Testis (tissue), 2 donors: ENCODE results near the gene BOLA3.

Source experiments
- POLR2A ChIP-seq: fragments of 450-650 bp; IDR thresholded peaks from one replicate; pipeline ENCODE4 v1.6.1; 2017; ENCODE audit warnings: antibody characterized with exemption, mild to moderate bottlenecking, moderate library complexity
- TF ChIP-seq, protein P1 (sequence below), 3 experiments: fragments of 450-650 bp in 2 of 3; fragments of 200-600 bp in 1 of 3; sonication (generic) in 1 of 3; IDR thresholded peaks; one replicate each; pipeline ENCODE4 v1.5.1; 2016 to 2019; ENCODE audit warnings: antibody characterized with exemption in 3 of 3, mild to moderate bottlenecking in 2 of 3, moderate library complexity in 1 of 3

DNA sequence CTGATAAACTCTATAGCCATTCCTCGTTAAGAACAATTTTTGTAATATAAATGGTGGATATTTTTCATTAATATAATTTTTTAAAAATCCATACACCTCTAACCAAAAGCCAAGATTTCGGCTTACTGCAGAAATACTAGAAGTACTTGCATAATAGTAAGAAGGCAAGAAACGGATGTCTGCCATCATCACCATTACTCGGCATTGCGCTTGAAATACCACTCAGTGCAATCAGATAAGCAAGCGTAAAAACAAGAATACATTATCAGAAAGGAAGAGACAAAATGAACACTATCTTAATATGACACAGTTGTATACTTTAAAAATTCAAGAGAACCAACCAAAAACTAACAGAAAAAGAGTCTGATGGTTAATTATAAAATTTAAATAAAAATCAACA is 15.2 kb upstream of the BOLA3 start:
- TF ChIP-seq, protein P1, sequence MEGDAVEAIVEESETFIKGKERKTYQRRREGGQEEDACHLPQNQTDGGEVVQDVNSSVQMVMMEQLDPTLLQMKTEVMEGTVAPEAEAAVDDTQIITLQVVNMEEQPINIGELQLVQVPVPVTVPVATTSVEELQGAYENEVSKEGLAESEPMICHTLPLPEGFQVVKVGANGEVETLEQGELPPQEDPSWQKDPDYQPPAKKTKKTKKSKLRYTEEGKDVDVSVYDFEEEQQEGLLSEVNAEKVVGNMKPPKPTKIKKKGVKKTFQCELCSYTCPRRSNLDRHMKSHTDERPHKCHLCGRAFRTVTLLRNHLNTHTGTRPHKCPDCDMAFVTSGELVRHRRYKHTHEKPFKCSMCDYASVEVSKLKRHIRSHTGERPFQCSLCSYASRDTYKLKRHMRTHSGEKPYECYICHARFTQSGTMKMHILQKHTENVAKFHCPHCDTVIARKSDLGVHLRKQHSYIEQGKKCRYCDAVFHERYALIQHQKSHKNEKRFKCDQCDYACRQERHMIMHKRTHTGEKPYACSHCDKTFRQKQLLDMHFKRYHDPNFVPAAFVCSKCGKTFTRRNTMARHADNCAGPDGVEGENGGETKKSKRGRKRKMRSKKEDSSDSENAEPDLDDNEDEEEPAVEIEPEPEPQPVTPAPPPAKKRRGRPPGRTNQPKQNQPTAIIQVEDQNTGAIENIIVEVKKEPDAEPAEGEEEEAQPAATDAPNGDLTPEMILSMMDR (IDR thresholded peaks at IDR 0.05), result no peak
- TF ChIP-seq POLR2A, result no peak
